K562 (cell line): ENCODE results near the gene RPRD1B. TPM values are rescaled to one million over a fixed set of nuclear protein-coding genes. Genes with fewer than 3 reads are reported as not detected.
"Not testable (repeated sequence)": the region's sequence is repeated elsewhere in the genome, so short reads cannot be mapped to it uniquely, and the experiment has no call there.

Experiments
- ATAC-seq: fragments of 200-7000 bp; cut with Tn5 transposase; 3 replicates; pipeline ENCODE4 v1.9.1; 2020; ENCODE audit warnings: moderate library complexity
- BruUV-seq: library from RNA; stranded (reverse); fragments of 400-500 nt; replicated peaks from 2 replicates; lab custom pipeline; 2021; lab: Mats Ljungman, UMichigan
- CTCF ChIA-PET: fragments of 300-600 bp; formaldehyde crosslinking; extraction: SDS; loops from one replicate; lab custom pipeline; 2021; ENCODE audit warnings: low intra/inter-chr PET ratio; lab: Yijun Ruan, JAX
- POLR2A ChIA-PET: fragments of 300-600, 350-650 bp; sonication (Branson Sonifier 250); formaldehyde crosslinking; extraction: SDS; loops from one replicate; lab custom pipeline; 2021; ENCODE audit warnings: antibody characterized with exemption, inconsistent platforms; lab: Yijun Ruan, JAX
- DNase-seq, 4 experiments: peaks; one replicate each; pipeline versions ENCODE4 v3.0.0 to v3.0.0-alpha.2; 2011 to 2018; ENCODE audit warnings: low spot score in 3 of 4, mixed read lengths in 3 of 4; ENCODE audit errors: extremely low read depth in 1 of 4
- FAIRE-seq: peaks from 2 replicates; lab custom pipeline; 2011; peaks lifted over from hg19 to GRCh38; lab: Jason Lieb, UNC
- H2AFZ ChIP-seq: 2 replicates; pipeline ENCODE4 v1.6.0; 2011; ENCODE audit warnings: low read depth, low read length, control low read depth, inconsistent platforms
- H3K27ac ChIP-seq: fragments of 200-600 bp; 3 replicates; pipeline ENCODE4 v1.8.0; 2011; ENCODE audit warnings: low read depth, mild to moderate bottlenecking, control low read depth, inconsistent platforms, low read length, moderate library complexity, mixed read lengths; ENCODE audit errors: extremely low read depth
- H3K27me3 ChIP-seq, 2 experiments: fragments of 300-600 bp in 1 of 2; 2 replicates in 1 of 2; 3 replicates in 1 of 2; pipeline versions ENCODE4 v1.6.0 to v1.8.0; 2011; ENCODE audit warnings: inconsistent platforms in 2 of 2, low read length in 2 of 2, mild to moderate bottlenecking in 1 of 2, mixed read lengths in 1 of 2, moderate library complexity in 1 of 2; ENCODE audit not compliant: control insufficient read depth in 2 of 2, insufficient read depth in 2 of 2
- H3K36me3 ChIP-seq: fragments of 300-600 bp; 3 replicates; pipeline ENCODE4 v1.8.0; 2011; ENCODE audit warnings: mild to moderate bottlenecking, low read length, inconsistent platforms; ENCODE audit not compliant: control insufficient read depth, insufficient read depth
- H3K4me1 ChIP-seq, 2 experiments: fragments of 200-600 bp in 1 of 2; replicated peaks in 1 of 2; 2 replicates in 1 of 2; 3 replicates in 1 of 2; pipeline versions ENCODE4 v1.5.1 to v1.8.0; 2011; ENCODE audit warnings: inconsistent platforms in 2 of 2, low read length in 2 of 2, mild to moderate bottlenecking in 1 of 2, mixed read lengths in 1 of 2, moderate library complexity in 1 of 2; ENCODE audit not compliant: control insufficient read depth in 2 of 2, insufficient read depth in 2 of 2
- H3K4me2 ChIP-seq: 2 replicates; pipeline ENCODE4 v1.6.1; 2011; ENCODE audit warnings: low read length, control low read depth, inconsistent platforms, mixed read lengths; ENCODE audit not compliant: insufficient read depth
- H3K4me3 ChIP-seq: fragments of 200-600 bp; sonication (generic), shearing (Covaris generic); 2 replicates; pipeline ENCODE4 v1.5.1; 2016; ENCODE audit warnings: control low read depth, inconsistent platforms
- H3K79me2 ChIP-seq: fragments of 200-600 bp; 3 replicates; pipeline ENCODE4 v1.8.0; 2011; ENCODE audit warnings: low read length, inconsistent platforms; ENCODE audit not compliant: control insufficient read depth, insufficient read depth
- H3K9ac ChIP-seq, 2 experiments: 2 replicates each; pipeline versions ENCODE4 v1.6.0 to v1.6.1; 2011; ENCODE audit warnings: low read depth in 2 of 2, low read length in 2 of 2, control low read depth in 1 of 2, inconsistent platforms in 1 of 2, mild to moderate bottlenecking in 1 of 2, mixed read lengths in 1 of 2; ENCODE audit not compliant: insufficient read depth in 1 of 2
- H3K9me1 ChIP-seq: one replicate; pipeline ENCODE4 v1.6.0; 2011; ENCODE audit warnings: inconsistent platforms, mild to moderate bottlenecking, low read length, moderate library complexity; ENCODE audit not compliant: control insufficient read depth, insufficient read depth
- H3K9me3 ChIP-seq: replicated peaks from 2 replicates; pipeline ENCODE4 v1.5.1; 2011; ENCODE audit warnings: low read depth, low read length, inconsistent platforms; ENCODE audit not compliant: control insufficient read depth, insufficient read depth
- H4K20me1 ChIP-seq: replicated peaks from 2 replicates; pipeline ENCODE4 v1.6.1; 2011; ENCODE audit warnings: low read length, inconsistent platforms, mixed read lengths; ENCODE audit not compliant: control insufficient read depth, insufficient read depth
- HMG20A ChIP-seq: fragments of 450-650 bp; formaldehyde crosslinking; conservative IDR thresholded peaks from 2 replicates; pipeline ENCODE4 v1.4.0; 2020; ENCODE audit warnings: mild to moderate bottlenecking, mixed read lengths
- MEIS2 ChIP-seq: fragments of 450-650 bp; IDR thresholded peaks from 2 replicates; pipeline ENCODE4 v1.6.1; 2014; ENCODE audit warnings: mild to moderate bottlenecking; ENCODE audit not compliant: partially characterized antibody
- NFIX ChIP-seq: fragments of 250-450 bp; sonication (Bioruptor Pico); IDR thresholded peaks from 2 replicates; pipeline ENCODE4 v1.4.0; 2020; ENCODE audit warnings: low read depth, mild to moderate bottlenecking, moderate library complexity
- ZNF146 ChIP-seq: IDR thresholded peaks from one replicate; pipeline ENCODE4 v1.6.1; 2018; ENCODE audit warnings: missing compliant biosample characterization; ENCODE audit not compliant: unreplicated experiment
- WGBS: fragments of 100-300 bp; shearing (Covaris generic); methylation state at CpG from one replicate; pipeline ENCODE4 v1.1.6; 2016; ENCODE audit warnings: low coverage, mixed read lengths; ENCODE audit not compliant: insufficient coverage; ENCODE audit errors: missing lambda C conversion rate; 5-methylcytosine and 5-hydroxymethylcytosine counted together
- in situ Hi-C: fragments of 300-500 bp; cut with MboI; formaldehyde crosslinking; loops from 4 replicates; pipeline ENCODE4 v1.15.0; 2018; ENCODE audit warnings: inconsistent platforms, mixed read lengths
- intact Hi-C: fragments of 100-400 bp; cut with micrococcal nuclease; formaldehyde crosslinking; loops from 2 replicates; pipeline ENCODE4 v1.14.2; 2022
- polyA plus RNA-seq, 8 experiments: library from polyadenylated mRNA; depleted of rRNA in 4 of 8; stranded (reverse) in 5 of 8; unstranded in 3 of 8; fragments of >200 nt; fragmentation: Nextera tagmentation in 2 of 8; fragmentation: Illumina TruSeq in 1 of 8; extraction: Ambion mirVana in 2 of 8; extraction: Trizol in 1 of 8; gene quantifications; 2 replicates each; pipeline versions ENCODE4 v1.2.1 to v1.2.3, GENCODE V29; 2011 to 2014; ENCODE audit warnings: inconsistent platforms in 1 of 8, missing spikeins in 1 of 8
- total RNA-seq, 7 experiments: library from RNA; depleted of rRNA in 6 of 7; stranded (reverse); fragments of >200 nt in 6 of 7; fragmentation: Illumina TruSeq in 2 of 7; extraction: Trizol in 2 of 7; gene quantifications; 2 replicates each; pipeline versions ENCODE4 v1.2.1 to v1.2.3, GENCODE V29; 2011 to 2021; ENCODE audit warnings: low replicate concordance in 1 of 7

RPRD1B gene
- total and polyA plus RNA-seq, 9 of the 15 experiments (the other 6 are each of a cell fraction or from before 2014, with no cell fraction given) = 5.5 to 43.0 (median 24.4) TPM

DNA sequence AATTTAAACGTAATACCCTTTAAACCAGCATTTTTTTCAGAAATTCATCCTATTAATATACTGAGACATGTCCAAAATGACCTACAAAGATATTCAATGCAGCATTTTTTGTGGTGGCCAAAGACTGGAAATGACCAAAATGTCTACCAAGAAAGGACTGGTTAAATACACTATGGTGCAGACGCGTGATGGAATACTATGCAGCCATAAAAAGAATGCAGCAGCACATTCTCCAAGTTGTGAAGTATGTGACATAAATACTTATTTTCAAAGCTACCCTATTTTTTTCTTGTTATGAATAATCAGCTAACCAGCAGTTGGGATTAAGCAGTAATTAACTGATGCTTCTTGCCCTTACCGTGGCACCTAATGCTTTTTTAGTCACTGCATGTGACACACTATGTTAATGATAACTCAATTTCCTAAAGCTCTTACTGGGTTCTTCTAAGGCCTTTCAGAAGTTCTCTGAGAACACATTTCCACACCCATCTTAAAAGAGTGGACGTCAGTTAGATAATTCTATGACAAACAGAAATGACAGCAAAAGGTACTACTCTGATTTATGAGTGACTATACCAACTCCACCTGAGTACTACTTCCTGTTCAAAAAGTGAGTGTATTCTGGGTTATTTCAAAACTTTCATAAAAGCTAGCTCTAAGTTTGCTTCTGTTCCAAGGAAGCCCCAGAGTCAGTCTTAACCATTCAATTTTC lies 25.2 kb upstream of the RPRD1B start:
- Histone ChIP-seq H3K4me2 (no peak overlapping the region), H3K4me1 (no peaks in the 10 kb centered on the region; a peak in 1 of 5 replicates), H3K9me1 (no peaks in the 10 kb centered on the region), H3K9ac (no peak overlapping the region), H3K79me2 (peaks cover 68% of the 10 kb centered on the region; the same call in 2 of the 3 replicates), H3K36me3 (peaks cover 89% of the 10 kb centered on the region), H3K9me3 (no peaks in the 10 kb centered on the region), H3K27me3 (no peaks in the 10 kb centered on the region), H3K27ac (no peak overlapping the region), H2AFZ (no peak overlapping the region), H3K4me3 (no peak overlapping the region), H4K20me1 (peaks cover 24% of the 10 kb centered on the region)
- CTCF ChIA-PET = no interaction called here
- FAIRE-seq = no peak
- no peak for ATAC-seq
- intact Hi-C loops = no loop called here
- BruUV-seq = no TSS peak
- POLR2A ChIA-PET = interaction anchor here (1.2 to 2.2 kb wide), 3 partner anchors 9 to 34 kb away, joined by 3 to 11 read pairs (median 4); no protein-coding TSS in a partner anchor
- WGBS = 82% methylated on average over 5 of the region's 5 CpGs
- in situ Hi-C loops = no loop called here
- no peak for DNase-seq
- TF ChIP-seq ZNF146 (CRISPR knock-in tag) = peak; percentile 58
- no peak for TF ChIP-seq NFIX (CRISPR knock-in tag)
- TF ChIP-seq HMG20A (CRISPR knock-in tag) = no peak
- peak; percentile 22 for TF ChIP-seq MEIS2

GRCh38 chr20:38009416-38009815 lies 24.1 kb upstream of the RPRD1B start:
- peaks cover 90% of the 10 kb centered on the region for H3K36me3 ChIP-seq
- H3K9ac ChIP-seq, DNase-seq, ATAC-seq, FAIRE-seq, H3K27me3 ChIP-seq, H3K4me2 ChIP-seq, in situ Hi-C loops, H3K4me1 ChIP-seq, H2AFZ ChIP-seq, H3K4me3 ChIP-seq, CTCF ChIA-PET, BruUV-seq, H3K27ac ChIP-seq, H3K9me1 ChIP-seq, intact Hi-C loops, H3K9me3 ChIP-seq: not testable (repeated sequence)
- H4K20me1 ChIP-seq = peaks cover 24% of the 10 kb centered on the region
- POLR2A ChIA-PET = interaction anchor here (1.2 to 1.4 kb wide), 2 partner anchors 8 to 35 kb away, joined by 3 to 4 read pairs; no protein-coding TSS in a partner anchor
- peaks cover 75% of the 10 kb centered on the region; the same call in 2 of the 3 replicates for H3K79me2 ChIP-seq
- 93% methylated on average over 5 of the region's 5 CpGs for WGBS
